ENCODE data around the gene CDPF1. TPM values are rescaled to one million over a fixed set of nuclear protein-coding genes. Genes with fewer than 3 reads are reported as not detected.

Gene CDPF1
- total RNA-seq, 1 experiment from 2014 or later, result 8.1 TPM

GRCh38 chr22:46241396-46242007, 8.6 kb downstream of the CDPF1 start:
- H3T11ph ChIP-seq (ENCODE audit: low read length), result no peak overlapping the region
- no peak overlapping the region for H3K18ac ChIP-seq (ENCODE audit: insufficient read length, low read depth, low read length)
- no peak overlapping the region for H3K4me2 ChIP-seq (ENCODE audit: insufficient read depth, insufficient read length, low read length)
- no peak overlapping the region for H2BK20ac ChIP-seq (ENCODE audit: low read depth, low read length, poor library complexity, severe bottlenecking)
- H3K4ac ChIP-seq (ENCODE audit: low read depth, low read length), result no peak overlapping the region
- H3K23me2 ChIP-seq (ENCODE audit: insufficient read length, low read depth, low read length, poor library complexity, severe bottlenecking), result no peaks in the 10 kb centered on the region
- TF ChIP-seq CTCF (conservative IDR thresholded peaks at IDR 0.05), result no peak
- no peak overlapping the region for H2BK120ac ChIP-seq (ENCODE audit: low read depth, low read length, poor library complexity, severe bottlenecking)
- H3K36me3 Mint-ChIP-seq (ENCODE audit: insufficient read depth in 1 of 3, low read depth in 3 of 3), result peaks cover 5 to 16% (median 9%) of the 10 kb centered on the region in 3 experiments; a peak in 5 of 7 replicates
- H3K4me1 Mint-ChIP-seq, result no peaks in the 10 kb centered on the region
- no peak overlapping the region for H3K27ac Mint-ChIP-seq
- H2AFZ ChIP-seq (ENCODE audit: low read length), result no peak overlapping the region
- H3K23ac ChIP-seq (ENCODE audit: insufficient read length, low read depth, low read length), result no peak overlapping the region
- no peaks in the 10 kb centered on the region for H3K4me1 ChIP-seq (ENCODE audit: insufficient read depth, low read length)
- H4K91ac ChIP-seq (ENCODE audit: insufficient read length, low read depth, low read length), result no peak overlapping the region
- no peak overlapping the region for H3K14ac ChIP-seq (ENCODE audit: insufficient read depth, low read length)
- no peaks in the 10 kb centered on the region for H3K79me1 ChIP-seq (ENCODE audit: insufficient read depth, low read depth, low read length, poor library complexity, severe bottlenecking)
- H3K9ac ChIP-seq (ENCODE audit: extremely low read depth, insufficient read length, low read length), result no peak overlapping the region
- no peak overlapping the region for H2BK15ac ChIP-seq (ENCODE audit: low read depth, low read length)
- no peaks in the 10 kb centered on the region for H3K9me3 ChIP-seq (ENCODE audit: control insufficient read depth, low read depth, low read length)
- WGBS (ENCODE audit: extremely low coverage, insufficient read length, low lambda C conversion rate), result no CpG with 5 or more reads among the region's 5 CpGs
- no peak overlapping the region for H2BK5ac ChIP-seq (ENCODE audit: insufficient read length, low read length)
- peaks cover 0 to 2% of the 10 kb centered on the region in 2 experiments; a peak in 2 of 5 replicates for H3K9me3 Mint-ChIP-seq
- H3K79me2 ChIP-seq (ENCODE audit: insufficient read depth, low read length), result no peaks in the 10 kb centered on the region
- no peak overlapping the region for H3K27ac ChIP-seq (ENCODE audit: insufficient read length, low read depth, low read length)
- no peak overlapping the region for H2AK5ac ChIP-seq (ENCODE audit: insufficient read length, low read length)
- H3K27me3 ChIP-seq (ENCODE audit: insufficient read depth, low read length), result no peaks in the 10 kb centered on the region
- peaks cover 4% of the 10 kb centered on the region for H3K27me3 Mint-ChIP-seq (ENCODE audit: low read depth)
- H3K4me3 Mint-ChIP-seq, result no peak overlapping the region
- H3K56ac ChIP-seq (ENCODE audit: insufficient read length, low read depth, low read length), result no peak overlapping the region
- H2BK12ac ChIP-seq (ENCODE audit: insufficient read length, low read depth, low read length), result no peak overlapping the region
- H4K20me1 ChIP-seq (ENCODE audit: control insufficient read depth, insufficient read depth, insufficient read length), result no peaks in the 10 kb centered on the region
- no peak overlapping the region for H4K8ac ChIP-seq (replicated peaks; ENCODE audit: insufficient read length, low read depth, low read length)
- no peak for DNase-seq
- H4K5ac ChIP-seq (ENCODE audit: insufficient read length, low read depth, low read length), result no peak overlapping the region
